BLaER1 (cell line): ENCODE data around the gene PALD1.
A peak's percentile ranks its signal among the peaks of the same experiment; 100 is the strongest.

Experiments used
- H3K27ac ChIP-seq: shearing (Covaris generic); formaldehyde crosslinking; 2 replicates; pipeline ENCODE4 v1.8.1; 2022
- H3K27me3 ChIP-seq: shearing (Covaris generic); formaldehyde crosslinking; 2 replicates; pipeline ENCODE4 v1.8.1; 2022
- H3K36me3 ChIP-seq: shearing (Covaris generic); formaldehyde crosslinking; 2 replicates; pipeline ENCODE4 v1.8.1; 2022
- H3K4me1 ChIP-seq: shearing (Covaris generic); formaldehyde crosslinking; 2 replicates; pipeline ENCODE4 v1.8.1; 2022
- H3K4me2 ChIP-seq: shearing (Covaris generic); formaldehyde crosslinking; 2 replicates; pipeline ENCODE4 v1.8.1; 2022
- H3K4me3 ChIP-seq: shearing (Covaris generic); formaldehyde crosslinking; 2 replicates; pipeline ENCODE4 v1.8.1; 2022
- H3K9ac ChIP-seq: shearing (Covaris generic); formaldehyde crosslinking; 2 replicates; pipeline ENCODE4 v1.8.1; 2022
- H3K9me3 ChIP-seq: shearing (Covaris generic); formaldehyde crosslinking; 2 replicates; pipeline ENCODE4 v1.8.1; 2022
- H4K20me1 ChIP-seq: shearing (Covaris generic); formaldehyde crosslinking; 2 replicates; pipeline ENCODE4 v1.8.1; 2022
- Cebpa-rat ChIP-seq: shearing (Covaris generic); IDR thresholded peaks from 2 replicates; pipeline ENCODE4 v1.8.1; 2022

Gene PALD1

DNA sequence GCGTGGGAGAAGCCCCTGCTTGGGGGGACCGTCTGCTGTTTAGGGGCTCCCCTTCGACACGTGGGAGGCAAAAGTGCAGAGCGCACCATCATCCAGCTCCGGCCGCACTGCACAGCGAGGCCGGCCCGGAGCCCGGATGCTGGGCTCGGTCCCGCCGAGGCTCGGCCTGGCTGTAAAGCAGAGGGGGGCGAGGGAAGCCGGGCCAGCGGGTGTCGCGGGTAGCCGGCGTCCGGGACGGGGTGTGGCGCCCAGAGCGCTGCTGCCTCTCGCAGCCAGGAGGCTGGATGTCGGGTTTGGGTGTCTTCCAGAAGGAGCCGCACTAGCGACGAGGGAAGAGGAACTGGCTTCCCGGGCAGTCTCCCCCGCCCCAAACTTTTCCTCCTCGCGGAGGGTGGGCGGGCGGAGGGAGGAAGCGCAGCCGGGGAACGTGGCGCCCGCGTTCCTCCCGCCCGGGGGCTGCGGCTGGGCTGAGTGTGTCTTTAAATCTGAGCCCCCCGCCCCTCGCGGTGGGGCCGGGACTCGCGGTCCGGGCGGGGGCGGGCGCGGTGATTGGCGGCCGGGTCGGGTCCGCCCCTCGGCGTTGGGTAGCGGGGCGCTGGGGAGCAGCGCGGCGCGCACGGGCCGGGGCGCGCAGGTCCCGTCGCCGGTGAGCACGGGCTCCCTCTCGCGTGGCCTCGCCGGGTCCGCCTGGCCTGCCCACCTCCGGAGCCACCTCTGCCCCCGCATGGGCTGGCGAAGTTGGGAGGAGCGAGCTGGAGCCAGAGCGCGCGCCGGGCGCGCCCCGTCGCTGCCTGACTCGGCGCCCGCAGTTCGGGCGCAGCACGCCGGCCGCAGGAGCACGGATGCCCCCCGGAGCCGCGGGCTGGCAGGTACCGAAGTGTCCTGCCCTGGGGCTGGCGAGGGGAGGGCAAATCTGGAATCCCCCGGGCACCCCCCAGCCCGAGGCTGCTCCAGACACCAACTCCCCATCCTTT, at the start of gene PALD1:
Gene PALD1, plus strand, starts transcription at position 577 of the 974 bp plus-strand sequence. CDS start 47,185 bp downstream, outside the sequence.
- no peaks in the 10 kb centered on the region for H3K9me3 ChIP-seq
- no peaks in the 10 kb centered on the region for H3K27me3 ChIP-seq
- H3K4me1 ChIP-seq = peaks cover 79% of the 10 kb centered on the region
- H3K36me3 ChIP-seq = peaks cover 10% of the 10 kb centered on the region; the same call in 1 of the 2 replicates
- H3K27ac ChIP-seq = peak within 1 kb of the TSS; percentile 87
- H3K4me3 ChIP-seq = peak within 1 kb of the TSS; percentile 82
- H4K20me1 ChIP-seq = peaks cover 36% of the 10 kb centered on the region
- peak within 1 kb of the TSS; percentile 91 for H3K9ac ChIP-seq
- peak within 1 kb of the TSS; percentile 81 for H3K4me2 ChIP-seq
- TF ChIP-seq Cebpa-rat = no peak

GRCh38 chr10:70430493-70431445, 47.8 kb upstream of the PALD1 start:
- Histone ChIP-seq H3K4me2 (no peak overlapping the region), H3K9ac (no peak overlapping the region), H4K20me1 (0 out of 2 replicates have a peak, but pooled peaks cover 4% of the 10 kb centered on the region), H3K4me1 (peaks cover 33% of the 10 kb centered on the region), H3K27ac (no peak overlapping the region), H3K4me3 (no peak overlapping the region), H3K36me3 (peaks cover 73% of the 10 kb centered on the region), H3K27me3 (no peaks in the 10 kb centered on the region), H3K9me3 (no peaks in the 10 kb centered on the region)
- no peak for TF ChIP-seq Cebpa-rat

- no peaks in the 10 kb centered on the region for H3K9me3 ChIP-seq
- H3K36me3 ChIP-seq = peaks cover 61% of the 10 kb centered on the region
- peaks cover 33% of the 10 kb centered on the region for H3K4me1 ChIP-seq
- no peak overlapping the region for H3K4me3 ChIP-seq
- peak overlapping the region; percentile 64 for H3K4me2 ChIP-seq
- no peak overlapping the region for H3K27ac ChIP-seq
- TF ChIP-seq Cebpa-rat = no peak
- H3K27me3 ChIP-seq = no peaks in the 10 kb centered on the region
- 0 out of 2 replicates have a peak, but pooled peaks cover 4% of the 10 kb centered on the region for H4K20me1 ChIP-seq
- H3K9ac ChIP-seq = peak overlapping the region; percentile 20; the same call in 1 of the 2 replicates
Observed at GRCh38 chr10:70432101-70432500, 46.5 kb upstream of the PALD1 start.

DNA sequence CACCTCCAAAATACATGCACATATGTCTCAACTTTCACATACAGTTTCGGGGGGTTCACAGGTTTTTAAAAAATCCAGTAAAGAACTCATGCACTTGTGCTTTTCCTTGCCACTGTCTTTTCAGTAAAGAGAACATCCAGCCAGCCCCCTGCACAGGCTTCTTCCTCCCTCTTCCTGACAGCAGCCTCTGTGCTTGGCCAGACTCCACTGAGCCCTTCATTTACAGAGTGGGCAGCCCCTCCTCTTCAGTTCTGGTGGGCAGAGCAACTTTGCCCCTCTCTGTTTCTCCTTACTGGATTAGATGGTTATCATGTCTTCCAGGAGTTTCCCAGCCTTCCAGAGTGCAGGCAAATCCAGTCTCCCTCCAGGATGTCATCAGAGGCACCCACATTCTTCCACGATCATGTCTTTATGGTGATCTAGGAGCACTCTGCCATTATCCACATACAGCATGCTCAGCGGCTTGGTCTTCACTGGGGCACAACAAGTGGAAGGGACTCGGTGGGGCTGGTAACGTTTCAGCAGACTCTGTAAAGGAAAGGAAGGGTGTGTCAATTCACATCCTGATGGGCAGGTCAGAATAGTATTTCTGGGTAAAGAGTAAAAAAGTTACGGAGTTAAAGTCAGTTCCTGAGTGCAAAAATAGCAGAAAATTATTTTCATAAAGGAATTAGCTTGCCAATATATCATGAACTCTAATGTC, 45.9 kb upstream of the PALD1 start:
- H3K27me3 ChIP-seq = peaks cover 2% of the 10 kb centered on the region; the same call in 1 of the 2 replicates
- H3K9ac ChIP-seq = peak overlapping the region; percentile 21; the same call in 1 of the 2 replicates
- no peak for TF ChIP-seq Cebpa-rat
- H3K4me3 ChIP-seq = no peak overlapping the region
- H3K9me3 ChIP-seq = no peaks in the 10 kb centered on the region
- H4K20me1 ChIP-seq = 0 out of 2 replicates have a peak, but pooled peaks cover 4% of the 10 kb centered on the region
- H3K4me2 ChIP-seq = peak overlapping the region; percentile 64
- peaks cover 55% of the 10 kb centered on the region for H3K36me3 ChIP-seq
- peaks cover 33% of the 10 kb centered on the region for H3K4me1 ChIP-seq
- H3K27ac ChIP-seq = peak overlapping the region; percentile 22; the same call in 1 of the 2 replicates

DNA sequence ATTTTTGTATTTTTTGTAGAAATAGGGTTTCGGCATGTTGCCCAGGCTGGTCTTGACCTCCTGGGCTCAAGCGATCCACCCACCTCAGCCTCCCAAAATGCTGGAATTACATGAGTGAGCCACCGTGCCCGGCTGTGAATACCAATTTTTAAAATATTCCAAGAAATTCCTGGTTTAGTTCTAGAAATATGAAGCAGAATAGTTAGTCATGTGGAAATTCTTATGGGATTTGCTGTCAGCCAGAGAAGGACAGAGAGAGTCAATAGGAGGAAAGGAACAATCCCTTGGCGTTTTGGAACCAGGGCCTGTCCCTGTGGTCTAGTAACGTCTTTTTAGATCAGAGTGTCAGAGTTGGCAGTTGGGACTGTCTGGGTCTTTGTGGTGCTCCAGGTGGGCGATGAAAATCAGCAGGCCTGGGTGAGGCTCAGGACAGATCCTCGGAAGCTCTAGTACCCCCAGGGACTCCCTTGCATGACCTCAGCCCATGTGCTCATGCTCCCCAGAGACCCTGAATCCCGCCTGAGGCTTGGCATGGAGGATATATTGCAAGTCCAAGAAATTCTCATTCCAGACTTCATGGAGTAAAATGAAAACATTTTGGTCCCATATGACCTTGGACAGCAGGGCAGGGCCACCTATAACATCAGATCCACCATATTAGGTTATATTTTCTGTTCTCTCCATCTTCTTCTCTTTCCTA, 44.8 kb upstream of the PALD1 start:
- no peaks in the 10 kb centered on the region for H3K9me3 ChIP-seq
- peaks cover 12% of the 10 kb centered on the region for H3K27me3 ChIP-seq
- TF ChIP-seq Cebpa-rat = no peak
- H3K9ac ChIP-seq = no peak overlapping the region
- peak overlapping the region; percentile 64 for H3K4me2 ChIP-seq
- no peak overlapping the region for H3K27ac ChIP-seq
- H4K20me1 ChIP-seq = 0 out of 2 replicates have a peak, but pooled peaks cover 4% of the 10 kb centered on the region
- no peak overlapping the region for H3K4me3 ChIP-seq
- peaks cover 31% of the 10 kb centered on the region for H3K4me1 ChIP-seq
- H3K36me3 ChIP-seq = peaks cover 45% of the 10 kb centered on the region

GRCh38 chr10:70435241-70436085, 43.1 kb upstream of the PALD1 start:
- Histone ChIP-seq H3K9ac (no peak overlapping the region), H3K4me2 (no peak overlapping the region), H3K4me1 (peaks cover 27% of the 10 kb centered on the region), H3K27me3 (peaks cover 30% of the 10 kb centered on the region), H3K4me3 (no peak overlapping the region), H3K9me3 (peaks cover 6% of the 10 kb centered on the region), H3K36me3 (peaks cover 30% of the 10 kb centered on the region), H3K27ac (no peak overlapping the region), H4K20me1 (0 out of 2 replicates have a peak, but pooled peaks cover 7% of the 10 kb centered on the region)
- no peak for TF ChIP-seq Cebpa-rat

DNA sequence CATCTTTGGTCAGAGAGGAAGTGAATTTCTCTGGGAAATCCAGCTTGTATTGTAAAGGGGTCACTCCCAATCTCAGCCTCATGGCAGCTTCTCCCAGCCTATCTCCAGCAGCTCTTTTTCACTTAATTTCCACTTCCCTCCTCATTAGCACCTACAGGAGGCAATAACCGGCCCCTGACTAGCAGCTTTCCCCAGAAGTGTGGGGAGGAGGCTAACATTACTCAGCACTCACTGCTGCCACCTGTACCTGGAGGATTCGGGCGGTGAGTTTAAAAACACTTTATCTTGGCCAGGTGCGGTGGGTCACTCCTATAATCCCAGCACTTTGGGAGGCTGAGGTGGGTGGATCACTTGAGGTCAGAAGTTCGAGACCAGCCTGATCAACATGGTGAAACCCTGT, 40.8 kb upstream of the PALD1 start:
- H3K27ac ChIP-seq = no peak overlapping the region
- no peak for TF ChIP-seq Cebpa-rat

More for the DNA sequence above, 40.8 kb upstream of the PALD1 start:
- Histone ChIP-seq H3K27me3 (peaks cover 52% of the 10 kb centered on the region), H3K4me1 (peaks cover 14% of the 10 kb centered on the region), H4K20me1 (peaks cover 8% of the 10 kb centered on the region; the same call in 1 of the 2 replicates), H3K9ac (no peak overlapping the region), H3K36me3 (peaks cover 15% of the 10 kb centered on the region), H3K4me3 (no peak overlapping the region), H3K9me3 (peaks cover 23% of the 10 kb centered on the region), H3K4me2 (no peak overlapping the region)
